Fibroblast of lung (primary cell): ENCODE measurements around the gene SLC9A5. TPM values are rescaled to one million over a fixed set of nuclear protein-coding genes. Genes with fewer than 3 reads are reported as not detected.

ENCODE experiments used
- DNase-seq, 2 donors: peaks; one replicate each; pipeline versions ENCODE4 v3.0.0 to v3.0.0-alpha.2; 2010; ENCODE audit warnings: low read depth in 2 of 2
- H2AFZ ChIP-seq: 2 replicates; pipeline ENCODE4 v1.5.1; 2012; ENCODE audit warnings: low read length, control low read depth, inconsistent platforms
- H3K27ac ChIP-seq: 2 replicates; pipeline ENCODE4 v1.5.1; 2011; ENCODE audit warnings: low read length, control low read depth; ENCODE audit not compliant: insufficient read depth
- H3K27me3 ChIP-seq: 2 replicates; pipeline ENCODE4 v1.5.1; 2011; ENCODE audit warnings: mild to moderate bottlenecking, low read length; ENCODE audit not compliant: control insufficient read depth, insufficient read depth
- H3K36me3 ChIP-seq: 2 replicates; pipeline ENCODE4 v1.5.1; 2011; ENCODE audit warnings: low read length; ENCODE audit not compliant: control insufficient read depth, insufficient read depth
- H3K4me1 ChIP-seq: 2 replicates; pipeline ENCODE4 v1.5.1; 2011; ENCODE audit warnings: low read length; ENCODE audit not compliant: control insufficient read depth, insufficient read depth; ENCODE audit errors: extremely low read depth
- H3K4me2 ChIP-seq: 2 replicates; pipeline ENCODE4 v1.5.1; 2011; ENCODE audit warnings: low read length, control low read depth; ENCODE audit not compliant: insufficient read depth; ENCODE audit errors: extremely low read depth
- H3K4me3 ChIP-seq, 4 experiments: fragments of 200-600 bp in 1 of 4; sonication (generic) in 1 of 4; replicated peaks in 1 of 4; 2 replicates each; pipeline ENCODE4 v1.5.1; 2011 to 2016; ENCODE audit warnings: low read length in 4 of 4, low read depth in 3 of 4, mild to moderate bottlenecking in 3 of 4, control low read depth in 2 of 4, inconsistent platforms in 1 of 4, mixed read lengths in 1 of 4; ENCODE audit not compliant: insufficient read depth in 1 of 4; ENCODE audit errors: control extremely low read depth in 1 of 4
- H3K79me2 ChIP-seq: 2 replicates; pipeline ENCODE4 v1.5.1; 2012; ENCODE audit warnings: mild to moderate bottlenecking, low read length, inconsistent platforms; ENCODE audit not compliant: control insufficient read depth, insufficient read depth
- H3K9ac ChIP-seq: 2 replicates; pipeline ENCODE4 v1.5.1; 2011; ENCODE audit warnings: mild to moderate bottlenecking, low read length, control low read depth; ENCODE audit not compliant: insufficient read depth
- H3K9me3 ChIP-seq: 2 replicates; pipeline ENCODE4 v1.5.1; 2012; ENCODE audit warnings: low read depth, low read length; ENCODE audit not compliant: control insufficient read depth, insufficient read depth
- H4K20me1 ChIP-seq: 2 replicates; pipeline ENCODE4 v1.5.1; 2011; ENCODE audit warnings: low read length; ENCODE audit not compliant: control insufficient read depth, insufficient read depth; ENCODE audit errors: extremely low read depth
- EZH2 ChIP-seq: IDR thresholded peaks from 2 replicates; pipeline ENCODE4 v1.5.1; 2012; ENCODE audit warnings: low read length, control low read depth, mild to moderate bottlenecking; ENCODE audit errors: missing control alignments
- polyA plus RNA-seq, 2 donors: library from polyadenylated mRNA; depleted of rRNA in 1 of 2; stranded (reverse) in 1 of 2; unstranded in 1 of 2; fragments of >200 nt; gene quantifications; 2 replicates each; pipeline ENCODE4 v1.2.1, GENCODE V29; 2011 to 2012; ENCODE audit warnings: missing spikeins in 1 of 2
- total RNA-seq: library from RNA; depleted of rRNA; stranded (reverse); fragments of >200 nt; gene quantifications from 2 replicates; pipeline ENCODE4 v1.2.1, GENCODE V29; 2014
- TF ChIP-seq, protein P1 (sequence below), 2 donors: IDR thresholded peaks in 1 of 2; conservative IDR thresholded peaks in 1 of 2; 1 replicate in 1 of 2; 2 replicates in 1 of 2; pipeline ENCODE4 v1.5.1; 2011 to 2012; ENCODE audit warnings: low read length in 2 of 2, control low read depth in 1 of 2, inconsistent platforms in 1 of 2, low read depth in 1 of 2, mild to moderate bottlenecking in 1 of 2

The SLC9A5 gene
- total and polyA plus RNA-seq, 2 donors (not counting 1 experiment from before 2014, with no cell fraction given), result 2.0 to 2.3 TPM

DNA sequence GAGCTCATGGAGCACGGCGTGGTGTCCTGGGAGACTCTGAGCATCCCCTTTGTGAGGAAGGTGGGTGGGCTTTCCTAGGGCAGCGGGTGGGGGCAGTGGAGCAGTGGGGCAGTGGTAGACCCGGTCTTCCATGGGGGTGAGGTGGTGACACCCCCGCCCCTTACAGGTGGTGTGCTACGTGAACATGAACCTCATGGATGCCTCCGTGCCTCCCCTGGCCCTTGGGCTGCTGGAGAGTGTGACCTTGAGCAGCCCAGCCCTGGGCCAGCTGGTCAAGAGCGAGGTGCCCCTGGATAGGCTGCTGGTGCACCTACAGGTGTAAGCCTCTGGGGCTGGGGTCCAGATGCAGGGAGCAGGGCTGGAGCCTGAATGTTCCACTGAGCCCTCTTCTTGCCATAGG lies 48.3 kb upstream of the SLC9A5 start:
- Histone ChIP-seq H3K36me3 (peaks cover 46% of the 10 kb centered on the region), H3K9ac (no peak overlapping the region), H3K79me2 (no peaks in the 10 kb centered on the region), H3K9me3 (no peaks in the 10 kb centered on the region), H3K4me1 (no peaks in the 10 kb centered on the region), H2AFZ (no peak overlapping the region), H3K4me3 (no peak overlapping the region), H4K20me1 (no peaks in the 10 kb centered on the region), H3K4me2 (no peak overlapping the region), H3K27ac (no peak overlapping the region), H3K27me3 (no peaks in the 10 kb centered on the region)
- TF ChIP-seq, protein P1, sequence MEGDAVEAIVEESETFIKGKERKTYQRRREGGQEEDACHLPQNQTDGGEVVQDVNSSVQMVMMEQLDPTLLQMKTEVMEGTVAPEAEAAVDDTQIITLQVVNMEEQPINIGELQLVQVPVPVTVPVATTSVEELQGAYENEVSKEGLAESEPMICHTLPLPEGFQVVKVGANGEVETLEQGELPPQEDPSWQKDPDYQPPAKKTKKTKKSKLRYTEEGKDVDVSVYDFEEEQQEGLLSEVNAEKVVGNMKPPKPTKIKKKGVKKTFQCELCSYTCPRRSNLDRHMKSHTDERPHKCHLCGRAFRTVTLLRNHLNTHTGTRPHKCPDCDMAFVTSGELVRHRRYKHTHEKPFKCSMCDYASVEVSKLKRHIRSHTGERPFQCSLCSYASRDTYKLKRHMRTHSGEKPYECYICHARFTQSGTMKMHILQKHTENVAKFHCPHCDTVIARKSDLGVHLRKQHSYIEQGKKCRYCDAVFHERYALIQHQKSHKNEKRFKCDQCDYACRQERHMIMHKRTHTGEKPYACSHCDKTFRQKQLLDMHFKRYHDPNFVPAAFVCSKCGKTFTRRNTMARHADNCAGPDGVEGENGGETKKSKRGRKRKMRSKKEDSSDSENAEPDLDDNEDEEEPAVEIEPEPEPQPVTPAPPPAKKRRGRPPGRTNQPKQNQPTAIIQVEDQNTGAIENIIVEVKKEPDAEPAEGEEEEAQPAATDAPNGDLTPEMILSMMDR (conservative IDR thresholded peaks at IDR 0.05 in 1 of 2, IDR thresholded peaks at IDR 0.05 in 1 of 2; ENCODE audit: low read depth in 1 of 2, low read length in 2 of 2), result no peak
- TF ChIP-seq EZH2, result no peak
- no peak for DNase-seq

DNA sequence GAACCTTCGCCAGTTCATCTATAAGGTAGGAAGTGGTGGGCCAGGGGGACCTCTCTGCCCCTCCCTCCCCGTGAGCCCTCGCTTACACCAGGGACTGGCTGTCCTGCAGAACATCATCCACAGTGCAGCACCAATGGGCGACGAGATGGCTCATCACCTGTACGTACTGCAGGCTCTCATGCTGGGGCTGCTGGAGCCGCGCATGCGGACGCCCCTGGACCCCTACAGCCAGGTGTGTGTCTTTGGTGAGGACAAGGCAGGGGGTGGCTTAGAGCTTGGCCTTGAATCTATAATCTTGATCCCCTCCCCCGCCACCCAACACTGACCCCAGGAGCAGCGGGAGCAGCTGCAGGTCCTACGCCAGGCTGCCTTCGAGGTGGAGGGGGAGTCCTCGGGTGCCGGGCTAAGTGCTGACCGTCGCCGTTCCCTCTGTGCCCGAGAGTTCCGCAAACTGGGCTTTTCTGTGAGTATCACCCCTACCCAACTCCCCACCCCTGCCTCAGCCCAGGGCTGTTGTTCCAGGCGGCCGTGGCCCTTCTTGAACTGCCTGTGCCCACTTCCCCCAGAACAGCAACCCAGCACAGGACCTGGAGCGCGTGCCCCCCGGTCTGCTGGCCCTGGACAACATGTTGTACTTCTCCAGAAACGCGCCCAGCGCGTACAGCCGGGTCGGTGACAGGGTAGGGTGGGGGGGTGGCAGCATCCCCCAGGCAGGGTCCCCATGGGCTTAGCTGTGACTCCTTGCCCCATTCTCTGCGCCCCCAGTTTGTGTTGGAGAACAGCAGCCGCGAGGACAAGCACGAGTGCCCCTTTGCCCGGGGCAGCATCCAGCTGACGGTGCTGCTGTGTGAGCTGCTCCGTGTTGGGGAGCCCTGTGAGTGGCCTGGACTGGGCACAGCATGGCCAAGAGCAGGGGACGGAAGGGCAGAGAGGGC lies 47.1 kb upstream of the SLC9A5 start:
- H3K79me2 ChIP-seq, result no peaks in the 10 kb centered on the region
- no peak for DNase-seq
- H3K4me3 ChIP-seq, result no peak overlapping the region
- H3K27ac ChIP-seq, result no peak overlapping the region
- no peak overlapping the region for H2AFZ ChIP-seq
- H3K9me3 ChIP-seq, result no peaks in the 10 kb centered on the region
- H3K27me3 ChIP-seq, result no peaks in the 10 kb centered on the region
- H3K36me3 ChIP-seq, result peaks cover 36% of the 10 kb centered on the region
- H3K4me2 ChIP-seq, result no peak overlapping the region
- TF ChIP-seq, protein P1 (conservative IDR thresholded peaks at IDR 0.05 in 1 of 2, IDR thresholded peaks at IDR 0.05 in 1 of 2; ENCODE audit: low read depth in 1 of 2, low read length in 2 of 2), result no peak
- no peak for TF ChIP-seq EZH2
- no peak overlapping the region for H3K9ac ChIP-seq
- no peaks in the 10 kb centered on the region for H3K4me1 ChIP-seq
- H4K20me1 ChIP-seq, result no peaks in the 10 kb centered on the region

DNA sequence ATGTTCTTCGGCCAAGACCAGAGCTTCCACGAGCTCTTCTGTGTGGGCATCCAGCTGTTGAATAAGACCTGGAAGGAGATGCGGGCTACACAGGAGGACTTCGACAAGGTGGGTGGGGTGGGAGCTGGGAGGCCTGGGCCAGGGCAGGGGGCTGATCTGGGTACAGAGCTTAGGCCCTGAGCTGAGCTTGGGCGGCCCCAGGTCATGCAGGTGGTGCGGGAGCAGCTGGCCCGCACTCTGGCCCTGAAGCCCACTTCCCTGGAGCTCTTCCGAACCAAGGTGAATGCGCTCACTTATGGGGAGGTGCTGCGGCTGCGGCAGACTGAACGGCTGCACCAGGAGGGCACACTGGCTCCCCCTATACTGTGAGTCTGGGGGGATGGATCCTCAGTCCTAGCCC lies 46.4 kb upstream of the SLC9A5 start:
- no peaks in the 10 kb centered on the region for H3K27me3 ChIP-seq
- H3K79me2 ChIP-seq, result no peaks in the 10 kb centered on the region
- TF ChIP-seq, protein P1 (conservative IDR thresholded peaks at IDR 0.05 in 1 of 2, IDR thresholded peaks at IDR 0.05 in 1 of 2; ENCODE audit: low read depth in 1 of 2, low read length in 2 of 2), result no peak
- no peak for TF ChIP-seq EZH2
- no peak overlapping the region for H3K27ac ChIP-seq
- H3K4me3 ChIP-seq, result no peak overlapping the region
- H3K4me2 ChIP-seq, result no peak overlapping the region
- no peak overlapping the region for H2AFZ ChIP-seq
- peaks cover 3% of the 10 kb centered on the region for H3K4me1 ChIP-seq
- no peak for DNase-seq
- no peaks in the 10 kb centered on the region for H3K9me3 ChIP-seq
- no peak overlapping the region for H3K9ac ChIP-seq
- no peaks in the 10 kb centered on the region for H4K20me1 ChIP-seq
- H3K36me3 ChIP-seq, result peaks cover 36% of the 10 kb centered on the region
